Suprapubic skin (tissue), 4 donors: ENCODE data around the gene APOBR.

ENCODE experiments used
- CTCF ChIP-seq, 2 donors: fragments of 200-600 bp in 1 of 2; fragments of 450-650 bp in 1 of 2; sonication (generic) in 1 of 2; IDR thresholded peaks; one replicate each; pipeline ENCODE4 v1.5.1; 2016 to 2019; ENCODE audit warnings: antibody characterized with exemption in 2 of 2, mild to moderate bottlenecking in 1 of 2, moderate library complexity in 1 of 2
- EP300 ChIP-seq: sonication (generic); formaldehyde crosslinking; IDR thresholded peaks from one replicate; pipeline ENCODE4 v1.6.1; 2017; ENCODE audit warnings: antibody characterized with exemption
- POLR2A ChIP-seq, 2 donors: fragments of 450-650 bp; IDR thresholded peaks; one replicate each; pipeline ENCODE4 v1.6.1; 2017; ENCODE audit warnings: antibody characterized with exemption in 2 of 2, mild to moderate bottlenecking in 2 of 2, moderate library complexity in 2 of 2
- POLR2AphosphoS5 ChIP-seq, 3 donors: sonication (generic); formaldehyde crosslinking; IDR thresholded peaks; one replicate each; pipeline ENCODE4 v1.6.1; 2017; ENCODE audit warnings: antibody characterized with exemption in 3 of 3

GRCh38 chr16:28546626-28547025 is 52.2 kb downstream of the APOBR start:
- TF ChIP-seq CTCF (IDR thresholded peaks at IDR 0.05) (no peak), POLR2A (IDR thresholded peaks at IDR 0.05) (no peak), EP300 (no peak), POLR2AphosphoS5 (IDR thresholded peaks at IDR 0.05) (no peak)
